ENCODE data around the gene CREBBP. TPM values are rescaled to one million over a fixed set of nuclear protein-coding genes. Genes with fewer than 3 reads are reported as not detected.

CREBBP gene
- polyA plus RNA-seq, 1 of the 3 experiments (the other 2 are of a cell fraction), result 5.7 TPM

DNA sequence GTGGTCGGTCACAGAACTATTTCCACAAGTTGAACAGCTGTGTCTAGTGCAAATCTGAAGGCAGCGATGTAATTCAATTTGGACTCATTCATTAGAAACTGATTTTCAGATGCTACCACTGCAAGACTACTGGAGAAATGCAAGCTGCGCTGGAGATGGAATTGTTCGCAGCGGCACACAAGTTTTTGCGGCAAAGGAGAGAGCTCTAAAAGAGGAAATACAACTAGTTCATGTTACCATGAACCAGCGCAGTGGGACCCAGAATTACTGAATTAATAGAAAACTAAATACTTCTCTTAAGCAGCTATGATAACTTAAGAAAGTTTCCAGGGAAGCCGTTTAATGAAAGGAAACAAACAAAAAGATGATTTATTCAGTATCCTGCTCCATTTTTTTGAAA lies 1.9 kb downstream of the CREBBP start:
- no peak overlapping the region for H2AFZ ChIP-seq (ENCODE audit: low read depth)
- H4K20me1 ChIP-seq (ENCODE audit: insufficient read depth), result peaks cover 62% of the 10 kb centered on the region
- H3K79me2 ChIP-seq (ENCODE audit: insufficient read depth), result peaks cover 62% of the 10 kb centered on the region
- no peaks in the 10 kb centered on the region for H3K9me3 ChIP-seq
- 44% methylated on average over 8 of the region's 8 CpGs for WGBS (ENCODE audit: low lambda C conversion rate)
- ChIA-PET POLR2A (no interaction called here), CTCF (interaction anchor here (0.9 to 2.3 kb wide), 8 partner anchors 11 to 222 kb away, joined by 3 to 8 read pairs (median 4); no protein-coding TSS in a partner anchor)
- H3K27ac ChIP-seq (ENCODE audit: low read depth in 2 of 2, low read length in 1 of 2), result no peak overlapping the region
- peaks cover 18 to 38% of the 10 kb centered on the region in 2 experiments; a peak in 3 of 4 replicates for H3K4me1 ChIP-seq (ENCODE audit: control insufficient read depth in 1 of 2, insufficient read depth in 2 of 2, low read depth in 1 of 2, low read length in 1 of 2)
- H3K4me3 ChIP-seq (ENCODE audit: low read depth in 2 of 2, low read length in 1 of 2), result peak overlapping the region; percentile 83
- no peaks in the 10 kb centered on the region for H3K27me3 ChIP-seq (ENCODE audit: insufficient read depth)
- no peak for DNase-seq
- H3K9ac ChIP-seq, result peak overlapping the region; percentile 67; the same call in 1 of the 2 replicates
- H3K36me3 ChIP-seq (replicated peaks in 1 of 2; ENCODE audit: control insufficient read depth in 1 of 2, insufficient read depth in 2 of 2, low read length in 1 of 2), result peaks cover 0 to 9% of the 10 kb centered on the region in 2 experiments
- TF ChIP-seq RCOR1 (IDR thresholded peaks at IDR 0.05; ENCODE audit: low read length), result 0 out of 2 replicates have a peak, but pooled peaks have one; percentile 65
- no peak for TF ChIP-seq TEAD4 (IDR thresholded peaks at IDR 0.05; ENCODE audit: borderline replicate concordance, insufficient read depth)
- H3F3A ChIP-seq (replicated peaks; ENCODE audit: insufficient read depth), result peaks cover 7% of the 10 kb centered on the region
- no peaks in the 10 kb centered on the region for H3K9me2 ChIP-seq
- H3K4me2 ChIP-seq, result peak overlapping the region; percentile 67

DNA sequence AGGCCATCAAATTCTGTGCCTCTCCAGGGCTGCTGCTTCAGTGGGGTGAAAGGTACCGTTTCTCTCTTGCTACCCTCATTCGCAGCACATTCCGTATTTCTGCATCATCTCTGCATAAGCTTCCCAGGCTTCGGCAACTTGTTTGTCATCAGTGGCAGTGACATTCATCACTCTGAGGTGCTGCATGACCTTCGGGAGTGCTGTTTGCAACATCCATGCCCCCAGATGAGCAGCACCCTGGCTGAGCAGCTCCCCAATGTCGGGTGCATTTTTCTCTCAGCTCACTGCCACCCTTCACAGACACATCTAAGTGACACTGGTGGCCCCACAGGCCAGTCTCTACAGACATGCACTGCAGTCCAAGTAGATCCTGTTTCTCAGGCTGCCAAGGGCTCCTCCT lies 3.8 kb downstream of the CREBBP start:
- Histone ChIP-seq H3K9me3 (no peaks in the 10 kb centered on the region), H2AFZ (ENCODE audit: low read depth) (no peak overlapping the region), H3K4me3 (ENCODE audit: low read depth in 2 of 2, low read length in 1 of 2) (no peak overlapping the region), H3K36me3 (replicated peaks in 1 of 2; ENCODE audit: control insufficient read depth in 1 of 2, insufficient read depth in 2 of 2, low read length in 1 of 2) (peaks cover 0 to 9% of the 10 kb centered on the region in 2 experiments), H3K9me2 (no peaks in the 10 kb centered on the region), H3K4me2 (peak overlapping the region; percentile 67), H3K4me1 (ENCODE audit: control insufficient read depth in 1 of 2, insufficient read depth in 2 of 2, low read depth in 1 of 2, low read length in 1 of 2) (peaks cover 20 to 51% of the 10 kb centered on the region in 2 experiments), H3F3A (replicated peaks; ENCODE audit: insufficient read depth) (peaks cover 16% of the 10 kb centered on the region), H3K27ac (ENCODE audit: low read depth in 2 of 2, low read length in 1 of 2) (no peak overlapping the region), H3K27me3 (ENCODE audit: insufficient read depth) (no peaks in the 10 kb centered on the region), H4K20me1 (ENCODE audit: insufficient read depth) (peaks cover 81% of the 10 kb centered on the region), H3K79me2 (ENCODE audit: insufficient read depth) (peaks cover 81% of the 10 kb centered on the region), H3K9ac (no peak overlapping the region)
- 74% methylated on average over 6 of the region's 6 CpGs for WGBS (ENCODE audit: low lambda C conversion rate)
- ChIA-PET POLR2A (no interaction called here), CTCF (interaction anchor here (1.1 to 1.5 kb wide), 4 partner anchors 58 to 202 kb away, joined by 3 to 5 read pairs (median 3); no protein-coding TSS in a partner anchor)
- no peak for DNase-seq
- no peak for TF ChIP-seq TEAD4 (IDR thresholded peaks at IDR 0.05; ENCODE audit: borderline replicate concordance, insufficient read depth)
- TF ChIP-seq, protein P1, sequence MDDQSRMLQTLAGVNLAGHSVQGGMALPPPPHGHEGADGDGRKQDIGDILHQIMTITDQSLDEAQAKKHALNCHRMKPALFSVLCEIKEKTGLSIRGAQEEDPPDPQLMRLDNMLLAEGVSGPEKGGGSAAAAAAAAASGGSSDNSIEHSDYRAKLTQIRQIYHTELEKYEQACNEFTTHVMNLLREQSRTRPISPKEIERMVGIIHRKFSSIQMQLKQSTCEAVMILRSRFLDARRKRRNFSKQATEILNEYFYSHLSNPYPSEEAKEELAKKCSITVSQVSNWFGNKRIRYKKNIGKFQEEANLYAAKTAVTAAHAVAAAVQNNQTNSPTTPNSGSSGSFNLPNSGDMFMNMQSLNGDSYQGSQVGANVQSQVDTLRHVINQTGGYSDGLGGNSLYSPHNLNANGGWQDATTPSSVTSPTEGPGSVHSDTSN (IDR thresholded peaks at IDR 0.05), result 0 out of 2 replicates have a peak, but pooled peaks have one; percentile 28

DNA sequence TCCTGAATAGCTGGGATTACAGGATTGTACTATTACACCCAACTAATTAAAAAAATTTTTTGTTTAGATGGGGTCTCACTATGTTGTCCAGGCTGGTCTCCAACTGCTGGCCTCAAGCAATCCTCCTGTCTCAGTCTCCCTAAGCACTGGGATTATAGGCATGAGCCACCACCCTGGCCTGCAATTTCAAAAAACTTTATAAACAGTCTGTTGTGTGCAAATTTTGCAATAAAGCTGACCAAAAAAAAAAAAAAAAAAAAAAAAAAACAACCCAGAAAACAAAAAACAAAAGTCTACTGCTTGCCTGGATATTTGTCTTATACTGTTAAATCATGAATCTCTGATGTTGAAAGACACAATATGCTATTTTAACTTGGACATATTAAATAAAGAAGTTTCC lies 4.4 kb downstream of the CREBBP start:
- ChIA-PET POLR2A (no interaction called here), CTCF (interaction anchor here (1.1 to 1.5 kb wide), 3 partner anchors 58 to 201 kb away, joined by 3 read pairs; no protein-coding TSS in a partner anchor)
- H3K4me2 ChIP-seq, result no peak overlapping the region
- no peaks in the 10 kb centered on the region for H3K27me3 ChIP-seq (ENCODE audit: insufficient read depth)
- peaks cover 0 to 9% of the 10 kb centered on the region in 2 experiments for H3K36me3 ChIP-seq (replicated peaks in 1 of 2; ENCODE audit: control insufficient read depth in 1 of 2, insufficient read depth in 2 of 2, low read length in 1 of 2)
- no peak overlapping the region for H3K4me3 ChIP-seq (ENCODE audit: low read depth in 2 of 2, low read length in 1 of 2)
- peaks cover 24 to 52% of the 10 kb centered on the region in 2 experiments for H3K4me1 ChIP-seq (ENCODE audit: control insufficient read depth in 1 of 2, insufficient read depth in 2 of 2, low read depth in 1 of 2, low read length in 1 of 2)
- TF ChIP-seq MEF2A (IDR thresholded peaks at IDR 0.05; ENCODE audit: borderline replicate concordance, low read depth) (no peak), GABPA (IDR thresholded peaks at IDR 0.05; ENCODE audit: low read depth) (no peak), TCF12 (IDR thresholded peaks at IDR 0.05) (no peak), GATA2 (CRISPR knock-in tag; IDR thresholded peaks at IDR 0.05) (no peak)
- TF ChIP-seq, protein P2, sequence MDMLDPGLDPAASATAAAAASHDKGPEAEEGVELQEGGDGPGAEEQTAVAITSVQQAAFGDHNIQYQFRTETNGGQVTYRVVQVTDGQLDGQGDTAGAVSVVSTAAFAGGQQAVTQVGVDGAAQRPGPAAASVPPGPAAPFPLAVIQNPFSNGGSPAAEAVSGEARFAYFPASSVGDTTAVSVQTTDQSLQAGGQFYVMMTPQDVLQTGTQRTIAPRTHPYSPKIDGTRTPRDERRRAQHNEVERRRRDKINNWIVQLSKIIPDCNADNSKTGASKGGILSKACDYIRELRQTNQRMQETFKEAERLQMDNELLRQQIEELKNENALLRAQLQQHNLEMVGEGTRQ (IDR thresholded peaks at IDR 0.05; ENCODE audit: borderline replicate concordance, low read depth, low read length), result no peak
- TF ChIP-seq, protein P1 (IDR thresholded peaks at IDR 0.05), result no peak
- DNase-seq, result no peak
- H3K79me2 ChIP-seq (ENCODE audit: insufficient read depth), result peaks cover 87% of the 10 kb centered on the region
- no peaks in the 10 kb centered on the region for H3K9me3 ChIP-seq
- no peaks in the 10 kb centered on the region for H3K9me2 ChIP-seq
- H2AFZ ChIP-seq (ENCODE audit: low read depth), result no peak overlapping the region
- H4K20me1 ChIP-seq (ENCODE audit: insufficient read depth), result peaks cover 87% of the 10 kb centered on the region
- H3K27ac ChIP-seq (ENCODE audit: low read depth in 2 of 2, low read length in 1 of 2), result no peak overlapping the region
- H3F3A ChIP-seq (replicated peaks; ENCODE audit: insufficient read depth), result peaks cover 22% of the 10 kb centered on the region
- H3K9ac ChIP-seq, result no peak overlapping the region
